GM23338 (cell line): ENCODE data around the gene SNTB2. TPM values are rescaled to one million over a fixed set of nuclear protein-coding genes. Genes with fewer than 3 reads are reported as not detected.
A peak's percentile ranks its signal among the peaks of the same experiment; 100 is the strongest.

Experiments used
- ATAC-seq: fragments of 200-7000 bp; cut with Tn5 transposase; 3 replicates; pipeline ENCODE4 v1.9.1; 2020
- DNase-seq: peaks from one replicate; pipeline ENCODE4 v3.0.0-alpha.2; 2015; ENCODE audit warnings: low spot score
- H2AFZ ChIP-seq: fragments of 200-600 bp; sonication (generic); 2 replicates; pipeline ENCODE4 v1.8.0; 2016; ENCODE audit warnings: antibody characterized with exemption, mild to moderate bottlenecking, moderate library complexity
- H3F3A ChIP-seq: fragments of 200-600 bp; sonication (generic); replicated peaks from 2 replicates; pipeline ENCODE4 v1.8.0; 2017; ENCODE audit warnings: antibody characterized with exemption, mixed run types, low read depth
- H3K27ac ChIP-seq: fragments of 200-600 bp; sonication (generic); 2 replicates; pipeline ENCODE4 v1.6.1; 2016; ENCODE audit warnings: low read depth
- H3K27me3 ChIP-seq: fragments of 200-600 bp; sonication (generic); 2 replicates; pipeline ENCODE4 v1.8.0; 2016; ENCODE audit warnings: mild to moderate bottlenecking, mixed run types, moderate library complexity; ENCODE audit not compliant: insufficient read depth
- H3K36me3 ChIP-seq: fragments of 200-600 bp; sonication (generic); 2 replicates; pipeline ENCODE4 v1.8.0; 2016; ENCODE audit warnings: mild to moderate bottlenecking; ENCODE audit not compliant: insufficient read depth
- H3K4me1 ChIP-seq: fragments of 200-600 bp; sonication (generic); 2 replicates; pipeline ENCODE4 v1.8.0; 2016; ENCODE audit warnings: mild to moderate bottlenecking, moderate library complexity; ENCODE audit not compliant: insufficient read depth
- H3K4me2 ChIP-seq: fragments of 200-600 bp; sonication (generic); 2 replicates; pipeline ENCODE4 v1.7.1; 2017; ENCODE audit warnings: mixed run types
- H3K4me3 ChIP-seq: fragments of 200-600 bp; sonication (generic); 2 replicates; pipeline ENCODE4 v1.6.1; 2016; ENCODE audit warnings: mixed run types
- H3K79me2 ChIP-seq: fragments of 200-600 bp; sonication (generic); replicated peaks from 2 replicates; pipeline ENCODE4 v1.8.0; 2017; ENCODE audit warnings: mild to moderate bottlenecking; ENCODE audit not compliant: insufficient read depth
- H3K9me2 ChIP-seq: fragments of 200-600 bp; sonication (generic); 2 replicates; pipeline ENCODE4 v1.8.0; 2017; ENCODE audit not compliant: insufficient read depth
- H4K20me1 ChIP-seq: fragments of 200-600 bp; sonication (generic); replicated peaks from 2 replicates; pipeline ENCODE4 v1.8.0; 2017; ENCODE audit warnings: mild to moderate bottlenecking; ENCODE audit not compliant: insufficient read depth
- H3K27ac Mint-ChIP-seq: 2 replicates; pipeline ENCODE4 v1.8.0; 2020; ENCODE audit warnings: inconsistent platforms, mild to moderate bottlenecking, moderate library complexity, mixed read lengths
- H3K27me3 Mint-ChIP-seq: 3 replicates; pipeline ENCODE4 v1.8.0; 2022; ENCODE audit warnings: low read depth, mild to moderate bottlenecking, moderate library complexity, mixed read lengths, inconsistent platforms; ENCODE audit not compliant: insufficient read depth, poor library complexity
- H3K36me3 Mint-ChIP-seq: 3 replicates; pipeline ENCODE4 v1.8.0; 2021; ENCODE audit warnings: low read depth, mild to moderate bottlenecking, inconsistent platforms, moderate library complexity, mixed read lengths
- H3K4me1 Mint-ChIP-seq: 3 replicates; pipeline ENCODE4 v1.8.0; 2020; ENCODE audit warnings: mild to moderate bottlenecking, inconsistent platforms, mixed read lengths
- H3K4me3 Mint-ChIP-seq: 3 replicates; pipeline ENCODE4 v1.8.0; 2021; ENCODE audit warnings: moderate library complexity, mild to moderate bottlenecking, inconsistent platforms, mixed read lengths
- H3K9me3 Mint-ChIP-seq: 3 replicates; pipeline ENCODE4 v1.8.0; 2020; ENCODE audit warnings: moderate library complexity, mild to moderate bottlenecking, inconsistent platforms, mixed read lengths
- CREB1 ChIP-seq: fragments of 250-450 bp; sonication (Bioruptor Pico); IDR thresholded peaks from 2 replicates; pipeline ENCODE4 v1.5.0; 2020; ENCODE audit warnings: low read depth, mild to moderate bottlenecking, moderate library complexity
- CTCF ChIP-seq, 2 experiments: fragments of 200-600 bp in 1 of 2; sonication (generic) in 1 of 2; conservative IDR thresholded peaks; 2 replicates each; pipeline versions ENCODE4 v1.5.1 to v1.6.1; 2016 to 2017; ENCODE audit warnings: antibody characterized with exemption in 2 of 2, low read depth in 2 of 2, mild to moderate bottlenecking in 2 of 2, moderate library complexity in 1 of 2
- ETS1 ChIP-seq: IDR thresholded peaks from 2 replicates; pipeline ENCODE4 v1.6.1; 2016; ENCODE audit warnings: antibody characterized with exemption
- EZH2 ChIP-seq: fragments of 200-600 bp; sonication (generic); IDR thresholded peaks from one replicate; pipeline ENCODE4 v1.8.0; 2017; ENCODE audit warnings: antibody characterized with exemption, mild to moderate bottlenecking, low read depth; ENCODE audit not compliant: unreplicated experiment
- JUNB ChIP-seq: IDR thresholded peaks from one replicate; pipeline ENCODE4 v1.6.1; 2016; ENCODE audit warnings: antibody characterized with exemption; ENCODE audit not compliant: unreplicated experiment
- NANOG ChIP-seq: IDR thresholded peaks from 2 replicates; pipeline ENCODE4 v1.6.1; 2016; ENCODE audit warnings: antibody characterized with exemption, borderline replicate concordance
- POLR2AphosphoS5 ChIP-seq: IDR thresholded peaks from 2 replicates; pipeline ENCODE4 v1.6.1; 2016; ENCODE audit warnings: antibody characterized with exemption, low read depth
- REST ChIP-seq: IDR thresholded peaks from one replicate; pipeline ENCODE4 v1.6.1; 2018; ENCODE audit warnings: antibody characterized with exemption; ENCODE audit not compliant: unreplicated experiment
- STAT1 ChIP-seq: IDR thresholded peaks from one replicate; pipeline ENCODE4 v1.6.1; 2016; ENCODE audit warnings: antibody characterized with exemption; ENCODE audit not compliant: unreplicated experiment
- ZNF114 ChIP-seq: fragments of 250-450 bp; sonication (Bioruptor Pico); IDR thresholded peaks from 2 replicates; pipeline ENCODE4 v1.5.0; 2020; ENCODE audit warnings: mild to moderate bottlenecking, moderate library complexity
- polyA plus RNA-seq: library from polyadenylated mRNA; unstranded; fragments of >200 nt; fragmentation: Nextera tagmentation; extraction: Ambion mirVana; gene quantifications from 2 replicates; pipeline ENCODE4 v1.2.1, GENCODE V29; 2016
- total RNA-seq: library from RNA; depleted of rRNA; stranded (reverse); fragments of >200 nt; shearing (Covaris generic); gene quantifications from 2 replicates; pipeline ENCODE4 v1.2.3, GENCODE V29; 2014

Gene SNTB2
- total and polyA plus RNA-seq, 2 experiments from 2014 or later: 4.8 to 42.7 TPM

DNA sequence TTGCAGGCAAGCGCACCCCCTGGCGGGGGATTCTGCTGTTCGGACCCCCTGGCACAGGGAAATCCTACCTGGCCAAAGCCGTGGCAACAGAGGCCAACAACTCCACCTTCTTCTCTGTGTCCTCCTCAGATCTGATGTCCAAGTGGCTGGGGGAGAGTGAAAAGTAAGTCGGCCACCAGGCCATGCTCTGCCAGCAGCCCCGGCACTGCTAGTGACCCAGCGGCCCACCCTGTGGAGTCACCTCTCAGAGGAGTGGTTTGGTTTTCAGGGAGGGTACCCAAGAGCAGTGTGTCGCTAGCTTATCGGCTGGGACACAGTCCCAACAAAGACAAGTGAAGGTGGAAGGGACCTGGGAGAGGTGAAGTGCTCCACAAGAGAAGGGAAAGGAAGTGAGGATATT lies 132.4 kb downstream of the SNTB2 start:
- Mint-ChIP-seq H3K27me3 (peaks cover 14% of the 10 kb centered on the region), H3K27ac (no peak overlapping the region; the same call in 1 of the 2 replicates), H3K36me3 (peaks cover 76% of the 10 kb centered on the region), H3K9me3 (no peaks in the 10 kb centered on the region), H3K4me3 (no peak overlapping the region), H3K4me1 (no peaks in the 10 kb centered on the region; the same call in 2 of the 3 replicates)
- DNase-seq: no peak
- peaks cover 14% of the 10 kb centered on the region for H4K20me1 ChIP-seq
- H3K79me2 ChIP-seq: peaks cover 7% of the 10 kb centered on the region
- H3K4me1 ChIP-seq: no peaks in the 10 kb centered on the region
- no peak overlapping the region for H3K27ac ChIP-seq
- TF ChIP-seq NANOG (no peak), CTCF (conservative IDR thresholded peaks at IDR 0.05; ENCODE audit: low read depth in 2 of 2) (peak in 1 of 2 experiments; percentile 34; a peak in 2 of 4 replicates)
- H2AFZ ChIP-seq: no peak overlapping the region
- no peaks in the 10 kb centered on the region for H3K27me3 ChIP-seq
- no peaks in the 10 kb centered on the region for H3K9me2 ChIP-seq
- no peak overlapping the region for H3K4me3 ChIP-seq
- H3K36me3 ChIP-seq: peaks cover 4% of the 10 kb centered on the region
- H3F3A ChIP-seq: peaks cover 4% of the 10 kb centered on the region; the same call in 1 of the 2 replicates
- no peak overlapping the region for H3K4me2 ChIP-seq
- ATAC-seq: no peak

DNA sequence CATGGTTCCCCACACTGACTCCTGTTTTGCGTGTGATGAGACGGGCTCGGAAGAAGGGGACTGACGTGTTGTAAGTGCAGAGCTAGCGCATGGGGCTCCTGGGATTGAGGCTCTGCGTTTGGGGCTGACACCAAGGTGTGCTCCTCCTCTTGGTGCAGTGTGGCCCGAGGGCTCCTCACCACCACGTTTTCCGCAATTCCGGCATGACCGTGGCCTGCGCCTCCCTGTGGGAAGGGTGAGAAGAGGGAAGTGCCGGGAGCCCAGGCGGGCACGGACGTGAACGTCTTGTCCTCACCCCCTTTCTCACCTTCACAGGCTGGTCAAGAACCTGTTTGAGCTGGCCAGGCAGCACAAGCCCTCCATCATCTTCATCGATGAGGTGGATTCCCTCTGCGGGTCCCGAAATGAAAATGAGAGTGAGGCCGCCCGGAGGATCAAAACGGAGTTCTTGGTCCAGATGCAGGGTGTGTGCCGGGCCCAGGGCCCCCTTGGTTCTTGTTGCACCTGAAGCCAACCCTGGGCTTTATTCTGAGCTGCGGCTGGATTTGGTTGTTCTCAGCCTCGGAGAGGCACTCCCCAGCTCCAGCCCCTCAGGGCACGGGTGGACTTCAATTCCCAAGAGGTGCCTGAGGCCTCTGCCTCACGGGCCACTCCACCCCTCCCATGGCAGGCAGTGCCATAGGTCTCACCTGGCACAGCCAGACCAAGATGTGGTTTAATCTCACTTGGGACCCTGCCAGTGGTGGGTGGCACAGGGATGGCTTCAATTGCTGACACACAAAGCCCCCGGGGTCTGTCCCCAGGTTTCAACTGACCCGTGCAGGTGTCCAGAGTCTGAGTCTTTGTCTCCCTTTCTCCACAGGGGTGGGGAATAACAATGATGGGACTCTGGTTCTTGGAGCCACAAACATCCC lies 133.1 kb downstream of the SNTB2 start:
- no peak overlapping the region for H3K4me3 ChIP-seq
- peaks cover 4% of the 10 kb centered on the region for H3K36me3 ChIP-seq
- DNase-seq (no peak), ATAC-seq (no peak)
- H3K79me2 ChIP-seq: peaks cover 11% of the 10 kb centered on the region
- no peak overlapping the region for H3K4me3 Mint-ChIP-seq
- no peaks in the 10 kb centered on the region for H3K9me3 Mint-ChIP-seq
- H4K20me1 ChIP-seq: peaks cover 17% of the 10 kb centered on the region
- peaks cover 80% of the 10 kb centered on the region for H3K36me3 Mint-ChIP-seq
- H3K4me1 ChIP-seq: no peaks in the 10 kb centered on the region
- no peaks in the 10 kb centered on the region for H3K27me3 ChIP-seq
- H3K27ac ChIP-seq: no peak overlapping the region
- H3K27ac Mint-ChIP-seq: no peak overlapping the region; the same call in 1 of the 2 replicates
- H3K27me3 Mint-ChIP-seq: peaks cover 14% of the 10 kb centered on the region
- no peak overlapping the region for H3K4me2 ChIP-seq
- no peak overlapping the region for H2AFZ ChIP-seq
- no peaks in the 10 kb centered on the region; the same call in 2 of the 3 replicates for H3K4me1 Mint-ChIP-seq
- no peaks in the 10 kb centered on the region for H3K9me2 ChIP-seq
- H3F3A ChIP-seq: peaks cover 7% of the 10 kb centered on the region; the same call in 1 of the 2 replicates
- TF ChIP-seq ETS1 (no peak), ZNF114 (CRISPR knock-in tag) (no peak), JUNB (no peak), POLR2AphosphoS5 (no peak), STAT1 (no peak), REST (no peak), CTCF (conservative IDR thresholded peaks at IDR 0.05; ENCODE audit: low read depth in 2 of 2) (no peak), CREB1 (CRISPR knock-in tag) (no peak), EZH2 (no peak)
